ENCODE data around the gene SLC35G3. TPM values are rescaled to one million over a fixed set of nuclear protein-coding genes. Genes with fewer than 3 reads are reported as not detected.

SLC35G3 gene
- total and polyA plus RNA-seq, 7 donors = not detected

- peaks cover 29% of the 10 kb centered on the region for H3K4me1 ChIP-seq
- intact Hi-C loops (cut with DNase I) = loop anchor here in 1 of 2 donors (10.0 kb wide), 1 partner anchor 385 kb away; the partner anchor contains the start of gene SLFN12L
- no peaks in the 10 kb centered on the region for H3K9me3 ChIP-seq
- H3K4me3 ChIP-seq = peak overlapping the region; percentile 78
- peak overlapping the region; percentile 94 for H3K27ac ChIP-seq
- peaks cover 0 to 58% of the 10 kb centered on the region in 2 donors for H3K36me3 ChIP-seq (ENCODE audit: insufficient read depth in 1 of 2, low read depth in 1 of 2)
- ATAC-seq (no peak), DNase-seq (no peak)
- no peaks in the 10 kb centered on the region for H3K27me3 ChIP-seq (ENCODE audit: insufficient read depth in 3 of 3, low read length in 2 of 3)
- TF ChIP-seq CTCF (IDR thresholded peaks at IDR 0.05) = no peak
- WGBS, 3 donors = 90 to 91% (median 91%) methylated on average over 11 of the region's 11 CpGs
These were observed 44.3 kb downstream of the SLC35G3 start for GRCh38 chr17:35149941-35150340.

- WGBS, 3 donors = 23 to 25% (median 23%) methylated on average over 8 to 9 of the region's 9 CpGs
- H3K4me1 ChIP-seq = peaks cover 29% of the 10 kb centered on the region
- H3K36me3 ChIP-seq (ENCODE audit: insufficient read depth in 1 of 2, low read depth in 1 of 2) = peaks cover 0 to 40% of the 10 kb centered on the region in 2 donors
- H3K9me3 ChIP-seq = no peaks in the 10 kb centered on the region
- peak; percentile 8 to 51 (median 31) for ATAC-seq
- DNase-seq = no peak
- peak overlapping the region; percentile 94 for H3K27ac ChIP-seq
- no peaks in the 10 kb centered on the region for H3K27me3 ChIP-seq (ENCODE audit: insufficient read depth in 3 of 3, low read length in 2 of 3)
- no peak for TF ChIP-seq CTCF (IDR thresholded peaks at IDR 0.05)
- intact Hi-C loops (cut with DNase I) = loop anchor here in 1 of 2 donors (10.0 kb wide), 1 partner anchor 387 kb away; the partner anchor contains the start of gene SLFN12L
- peak overlapping the region; percentile 78 for H3K4me3 ChIP-seq
These were observed 46.0 kb downstream of the SLC35G3 start for GRCh38 chr17:35148144-35148543.

GRCh38 chr17:35147375-35147905 is 46.8 kb downstream of the SLC35G3 start, which contains the start of gene UNC45B:
UNC45B (plus strand) TSS chr17:35147817; CDS start chr17:35148264, 447 bp downstream.
- peaks cover 29% of the 10 kb centered on the region for H3K4me1 ChIP-seq
- 6 to 42% (median 19%) methylated on average over 4 of the region's 4 CpGs for WGBS, 3 donors

GRCh38 chr17:35146214-35146833 is 47.9 kb downstream of the SLC35G3 start:
- WGBS, 3 donors = 49 to 58% (median 50%) methylated on average over 4 of the region's 4 CpGs
- no peak for TF ChIP-seq CTCF (IDR thresholded peaks at IDR 0.05)
- H3K9me3 ChIP-seq = no peaks in the 10 kb centered on the region
- no peak for DNase-seq
- peak in 1 of 4 donors; percentile 15 for ATAC-seq
- H3K27ac ChIP-seq = peak overlapping the region; percentile 94
- intact Hi-C loops (cut with DNase I) = loop anchor here in 1 of 2 donors (2.0 to 10.0 kb wide), 2 partner anchors 96 to 388 kb away; partner anchors contain the start of genes SLFN12L and SLFN5
- peaks cover 0 to 22% of the 10 kb centered on the region in 2 donors for H3K36me3 ChIP-seq (ENCODE audit: insufficient read depth in 1 of 2, low read depth in 1 of 2)
- H3K4me3 ChIP-seq = peak overlapping the region; percentile 78
- H3K27me3 ChIP-seq (ENCODE audit: insufficient read depth in 3 of 3, low read length in 2 of 3) = no peaks in the 10 kb centered on the region
- H3K4me1 ChIP-seq = peaks cover 29% of the 10 kb centered on the region

More at GRCh38 chr17:35147375-35147905, 46.8 kb downstream of the SLC35G3 start, which contains the start of gene UNC45B:
- intact Hi-C loops (cut with DNase I) = loop anchor here in 1 of 2 donors (2.0 to 10.0 kb wide), 2 partner anchors 95 to 387 kb away; partner anchors contain the start of genes SLFN12L and SLFN5
- Histone ChIP-seq H3K36me3 (ENCODE audit: insufficient read depth in 1 of 2, low read depth in 1 of 2) (peaks cover 0 to 33% of the 10 kb centered on the region in 2 donors), H3K27ac (peak within 1 kb of the TSS; percentile 94), H3K27me3 (ENCODE audit: insufficient read depth in 3 of 3, low read length in 2 of 3) (no peaks in the 10 kb centered on the region), H3K9me3 (no peaks in the 10 kb centered on the region), H3K4me3 (peak within 1 kb of the TSS; percentile 78)
- ATAC-seq (peak; percentile 91 to 96 (median 96)), DNase-seq (peak; percentile 75 to 88)
- TF ChIP-seq CTCF (IDR thresholded peaks at IDR 0.05) = no peak
